RWPE2 (cell line): ENCODE results near the gene COX17.

Experiments
- ATAC-seq: fragments of 200-7000 bp; cut with Tn5 transposase; 3 replicates; pipeline ENCODE4 v1.9.1; 2021; ENCODE audit warnings: low read depth
- DNase-seq: peaks from one replicate; pipeline ENCODE4 v3.0.0-alpha.2; 2020; ENCODE audit warnings: low spot score
- H3K27ac ChIP-seq: fragments of 450-650 bp; 2 replicates; pipeline ENCODE4 v1.5.1; 2017; ENCODE audit warnings: mild to moderate bottlenecking; ENCODE audit not compliant: poor library complexity, severe bottlenecking
- H3K27me3 ChIP-seq: fragments of 250-450 bp; sonication (Bioruptor Pico); 2 replicates; pipeline ENCODE4 v1.5.1; 2021; ENCODE audit warnings: mild to moderate bottlenecking, moderate library complexity; ENCODE audit not compliant: insufficient read depth, poor library complexity, severe bottlenecking
- H3K36me3 ChIP-seq: fragments of 250-450 bp; sonication (Bioruptor Pico); 2 replicates; pipeline ENCODE4 v1.5.1; 2020; ENCODE audit warnings: low read depth, mild to moderate bottlenecking, moderate library complexity
- H3K4me1 ChIP-seq: fragments of 250-450 bp; sonication (Bioruptor Pico); 2 replicates; pipeline ENCODE4 v1.5.1; 2021; ENCODE audit warnings: mild to moderate bottlenecking, moderate library complexity; ENCODE audit not compliant: insufficient read depth, poor library complexity, severe bottlenecking
- H3K4me3 ChIP-seq: fragments of 250-450 bp; sonication (Bioruptor Pico); 2 replicates; pipeline ENCODE4 v1.5.1; 2021; ENCODE audit warnings: mild to moderate bottlenecking, moderate library complexity; ENCODE audit not compliant: severe bottlenecking
- H3K9me3 ChIP-seq: fragments of 250-450 bp; sonication (Bioruptor Pico); 2 replicates; pipeline ENCODE4 v1.5.1; 2021; ENCODE audit warnings: mild to moderate bottlenecking, moderate library complexity; ENCODE audit not compliant: severe bottlenecking
- CTCF ChIP-seq: fragments of 450-650 bp; IDR thresholded peaks from one replicate; pipeline ENCODE4 v1.5.1; 2017; ENCODE audit warnings: mild to moderate bottlenecking, moderate library complexity; ENCODE audit not compliant: poor library complexity, severe bottlenecking

The COX17 gene

GRCh38 chr3:119636891-119637611 lies 40.2 kb downstream of the COX17 start:
- H3K4me3 ChIP-seq, result no peak overlapping the region
- H3K9me3 ChIP-seq, result no peaks in the 10 kb centered on the region
- no peaks in the 10 kb centered on the region for H3K27me3 ChIP-seq
- ATAC-seq (no peak), DNase-seq (no peak)
- no peak for TF ChIP-seq CTCF
- H3K36me3 ChIP-seq, result no peaks in the 10 kb centered on the region
- H3K4me1 ChIP-seq, result peaks cover 19% of the 10 kb centered on the region
- H3K27ac ChIP-seq, result no peak overlapping the region

GRCh38 chr3:119636249-119636648 lies 41.0 kb downstream of the COX17 start:
- Histone ChIP-seq H3K36me3 (no peaks in the 10 kb centered on the region), H3K4me3 (no peak overlapping the region), H3K27me3 (no peaks in the 10 kb centered on the region), H3K4me1 (peaks cover 19% of the 10 kb centered on the region), H3K9me3 (no peaks in the 10 kb centered on the region), H3K27ac (no peak overlapping the region)
- TF ChIP-seq CTCF, result no peak
- ATAC-seq, result no peak
- no peak for DNase-seq

GRCh38 chr3:119635719-119636118 lies 41.5 kb downstream of the COX17 start:
- peaks cover 19% of the 10 kb centered on the region for H3K4me1 ChIP-seq
- H3K27ac ChIP-seq, result no peak overlapping the region

GRCh38 chr3:119632829-119633228 lies 44.4 kb downstream of the COX17 start:
- no peaks in the 10 kb centered on the region for H3K9me3 ChIP-seq
- ATAC-seq (no peak), DNase-seq (no peak)
- H3K4me1 ChIP-seq, result peaks cover 3% of the 10 kb centered on the region
- TF ChIP-seq CTCF, result no peak
- no peaks in the 10 kb centered on the region for H3K36me3 ChIP-seq
- H3K27ac ChIP-seq, result no peak overlapping the region
- no peak overlapping the region for H3K4me3 ChIP-seq
- H3K27me3 ChIP-seq, result no peaks in the 10 kb centered on the region

More at GRCh38 chr3:119635719-119636118, 41.5 kb downstream of the COX17 start:
- no peaks in the 10 kb centered on the region for H3K36me3 ChIP-seq
- H3K27me3 ChIP-seq, result no peaks in the 10 kb centered on the region
- H3K4me3 ChIP-seq, result no peak overlapping the region
- no peak for DNase-seq
- no peaks in the 10 kb centered on the region for H3K9me3 ChIP-seq
- TF ChIP-seq CTCF, result no peak
- ATAC-seq, result no peak

- Histone ChIP-seq H3K4me1 (no peaks in the 10 kb centered on the region), H3K27me3 (no peaks in the 10 kb centered on the region), H3K4me3 (no peak overlapping the region), H3K27ac (no peak overlapping the region), H3K9me3 (no peaks in the 10 kb centered on the region), H3K36me3 (no peaks in the 10 kb centered on the region)
- TF ChIP-seq CTCF, result no peak
- no peak for ATAC-seq
- no peak for DNase-seq
These were observed 45.0 kb downstream of the COX17 start for GRCh38 chr3:119632216-119632615.
